Gastroesophageal sphincter (tissue), 4 donors: ENCODE results near the gene CPED1. TPM values are rescaled to one million over a fixed set of nuclear protein-coding genes. Genes with fewer than 3 reads are reported as not detected.
A peak's percentile ranks its signal among the peaks of the same experiment; 100 is the strongest.

ENCODE experiments used
- ATAC-seq: fragments of 150-250 bp; one replicate; pipeline ENCODE4 v1.9.1; 2016; ENCODE audit warnings: mild to moderate bottlenecking, moderate library complexity
- H3K27ac ChIP-seq, 4 donors: fragments of 200-600 bp; sonication (generic) in 3 of 4; 1 replicate in 3 of 4; 2 replicates in 1 of 4; pipeline ENCODE4 v1.5.1; 2016 to 2019
- H3K27me3 ChIP-seq: fragments of 200-600 bp; sonication (generic); one replicate; pipeline ENCODE4 v1.5.1; 2019
- H3K36me3 ChIP-seq, 2 donors: fragments of 200-600 bp; sonication (generic); one replicate each; pipeline ENCODE4 v1.5.1; 2019; ENCODE audit warnings: control low read depth in 1 of 2
- H3K4me1 ChIP-seq, 3 donors: fragments of 200-600 bp; sonication (generic); 1 replicate in 2 of 3; 2 replicates in 1 of 3; pipeline ENCODE4 v1.5.1; 2016 to 2019; ENCODE audit warnings: control low read depth in 2 of 3
- H3K4me3 ChIP-seq, 2 donors: fragments of 200-600 bp; sonication (generic); one replicate each; pipeline ENCODE4 v1.5.1; 2019; ENCODE audit warnings: mild to moderate bottlenecking in 1 of 2, moderate library complexity in 1 of 2
- H3K9me3 ChIP-seq, 3 donors: fragments of 200-600 bp; sonication (generic); one replicate each; pipeline ENCODE4 v1.5.1; 2017 to 2019; ENCODE audit warnings: control low read depth in 2 of 3
- CTCF ChIP-seq, 4 experiments: fragments of 200-600 bp in 2 of 4; fragments of 450-650 bp in 2 of 4; sonication (generic) in 1 of 4; IDR thresholded peaks; one replicate each; pipeline ENCODE4 v1.5.1; 2017 to 2019; ENCODE audit warnings: antibody characterized with exemption in 4 of 4, mild to moderate bottlenecking in 2 of 4, moderate library complexity in 2 of 4
- EP300 ChIP-seq: sonication (generic); formaldehyde crosslinking; IDR thresholded peaks from one replicate; pipeline ENCODE4 v1.6.1; 2017; ENCODE audit warnings: antibody characterized with exemption, mild to moderate bottlenecking
- POLR2A ChIP-seq, 2 donors: fragments of 450-650 bp; IDR thresholded peaks; one replicate each; pipeline ENCODE4 v1.6.1; 2017; ENCODE audit warnings: antibody characterized with exemption in 2 of 2, mild to moderate bottlenecking in 2 of 2, moderate library complexity in 1 of 2
- POLR2AphosphoS5 ChIP-seq: sonication (generic); formaldehyde crosslinking; IDR thresholded peaks from one replicate; pipeline ENCODE4 v1.6.1; 2017; ENCODE audit warnings: antibody characterized with exemption
- WGBS, 2 donors: methylation state at CpG; one replicate each; pipeline ENCODE4 v1.1.5; 2018; ENCODE audit warnings: low coverage in 1 of 2; 5-methylcytosine and 5-hydroxymethylcytosine counted together
- total RNA-seq, 4 donors: library from RNA; depleted of rRNA; stranded (reverse); fragments of >200 nt; gene quantifications; one replicate each; pipeline ENCODE4 v1.1.0, GENCODE V29; 2016

Gene CPED1
- total RNA-seq, 4 donors from 2014 or later: 35.1 to 97.7 (median 60.5) TPM

GRCh38 chr7:121083138-121083789 lies 94.8 kb downstream of the CPED1 start:
- Histone ChIP-seq H3K27me3 (no peaks in the 10 kb centered on the region), H3K4me1 (peaks cover 9 to 59% (median 20%) of the 10 kb centered on the region in 3 donors), H3K36me3 (no peaks in the 10 kb centered on the region), H3K9me3 (no peaks in the 10 kb centered on the region), H3K4me3 (no peak overlapping the region), H3K27ac (peak overlapping the region; percentile 3 to 78 (median 56))
- WGBS, 2 donors: 79 to 86% methylated on average over 4 of the region's 4 CpGs
- no peak for TF ChIP-seq POLR2AphosphoS5
- no peak for TF ChIP-seq EP300
- TF ChIP-seq CTCF (IDR thresholded peaks at IDR 0.05): no peak
- no peak for TF ChIP-seq POLR2A (IDR thresholded peaks at IDR 0.05)
- no peak for ATAC-seq

GRCh38 chr7:121083790-121084251 lies 95.3 kb downstream of the CPED1 start:
- TF ChIP-seq POLR2AphosphoS5 (no peak), EP300 (no peak), POLR2A (IDR thresholded peaks at IDR 0.05) (no peak), CTCF (IDR thresholded peaks at IDR 0.05) (no peak)
- ATAC-seq: no peak
- Histone ChIP-seq H3K27ac (peak overlapping the region in 2 of 4 donors; percentile 73 to 78), H3K27me3 (no peaks in the 10 kb centered on the region), H3K36me3 (no peaks in the 10 kb centered on the region), H3K9me3 (no peaks in the 10 kb centered on the region), H3K4me1 (peaks cover 9 to 59% (median 20%) of the 10 kb centered on the region in 3 donors), H3K4me3 (no peak overlapping the region)
- 63 to 80% methylated on average over 1 of the region's 1 CpG for WGBS, 2 donors

- no peak for ATAC-seq
- no peak for TF ChIP-seq POLR2AphosphoS5
- no peak for TF ChIP-seq CTCF (IDR thresholded peaks at IDR 0.05)
- no peak for TF ChIP-seq POLR2A (IDR thresholded peaks at IDR 0.05)
- no peak for TF ChIP-seq EP300
These were observed 95.7 kb downstream of the CPED1 start for GRCh38 chr7:121084256-121084655.

GRCh38 chr7:121084748-121085336 lies 96.3 kb downstream of the CPED1 start:
- Histone ChIP-seq H3K36me3 (no peaks in the 10 kb centered on the region), H3K9me3 (no peaks in the 10 kb centered on the region), H3K27me3 (no peaks in the 10 kb centered on the region), H3K4me1 (peaks cover 9 to 59% (median 20%) of the 10 kb centered on the region in 3 donors), H3K4me3 (no peak overlapping the region), H3K27ac (peak overlapping the region; percentile 73 to 83 (median 76))
- 16 to 38% methylated on average over 5 of the region's 5 CpGs for WGBS, 2 donors
- ATAC-seq: peak; percentile 44
- TF ChIP-seq EP300 (no peak), POLR2A (IDR thresholded peaks at IDR 0.05) (no peak), CTCF (IDR thresholded peaks at IDR 0.05) (no peak), POLR2AphosphoS5 (no peak)

More at GRCh38 chr7:121084256-121084655, 95.7 kb downstream of the CPED1 start:
- Histone ChIP-seq H3K27ac (peak overlapping the region; percentile 73 to 83 (median 76)), H3K9me3 (no peaks in the 10 kb centered on the region), H3K4me1 (peaks cover 9 to 59% (median 20%) of the 10 kb centered on the region in 3 donors), H3K27me3 (no peaks in the 10 kb centered on the region), H3K36me3 (no peaks in the 10 kb centered on the region), H3K4me3 (no peak overlapping the region)
- 18 to 41% methylated on average over 2 of the region's 2 CpGs for WGBS, 2 donors
